Fibroblast of lung (primary cell): ENCODE results near the gene IL17C. TPM values are rescaled to one million over a fixed set of nuclear protein-coding genes. Genes with fewer than 3 reads are reported as not detected.

Experiments
- DNase-seq, 2 donors: peaks; one replicate each; pipeline versions ENCODE4 v3.0.0 to v3.0.0-alpha.2; 2010; ENCODE audit warnings: low read depth in 2 of 2
- H2AFZ ChIP-seq: 2 replicates; pipeline ENCODE4 v1.5.1; 2012; ENCODE audit warnings: low read length, control low read depth, inconsistent platforms
- H3K27ac ChIP-seq: 2 replicates; pipeline ENCODE4 v1.5.1; 2011; ENCODE audit warnings: low read length, control low read depth; ENCODE audit not compliant: insufficient read depth
- H3K27me3 ChIP-seq: 2 replicates; pipeline ENCODE4 v1.5.1; 2011; ENCODE audit warnings: mild to moderate bottlenecking, low read length; ENCODE audit not compliant: control insufficient read depth, insufficient read depth
- H3K36me3 ChIP-seq: 2 replicates; pipeline ENCODE4 v1.5.1; 2011; ENCODE audit warnings: low read length; ENCODE audit not compliant: control insufficient read depth, insufficient read depth
- H3K4me1 ChIP-seq: 2 replicates; pipeline ENCODE4 v1.5.1; 2011; ENCODE audit warnings: low read length; ENCODE audit not compliant: control insufficient read depth, insufficient read depth; ENCODE audit errors: extremely low read depth
- H3K4me2 ChIP-seq: 2 replicates; pipeline ENCODE4 v1.5.1; 2011; ENCODE audit warnings: low read length, control low read depth; ENCODE audit not compliant: insufficient read depth; ENCODE audit errors: extremely low read depth
- H3K4me3 ChIP-seq, 4 experiments: fragments of 200-600 bp in 1 of 4; sonication (generic) in 1 of 4; replicated peaks in 1 of 4; 2 replicates each; pipeline ENCODE4 v1.5.1; 2011 to 2016; ENCODE audit warnings: low read length in 4 of 4, low read depth in 3 of 4, mild to moderate bottlenecking in 3 of 4, control low read depth in 2 of 4, inconsistent platforms in 1 of 4, mixed read lengths in 1 of 4; ENCODE audit not compliant: insufficient read depth in 1 of 4; ENCODE audit errors: control extremely low read depth in 1 of 4
- H3K79me2 ChIP-seq: 2 replicates; pipeline ENCODE4 v1.5.1; 2012; ENCODE audit warnings: mild to moderate bottlenecking, low read length, inconsistent platforms; ENCODE audit not compliant: control insufficient read depth, insufficient read depth
- H3K9ac ChIP-seq: 2 replicates; pipeline ENCODE4 v1.5.1; 2011; ENCODE audit warnings: mild to moderate bottlenecking, low read length, control low read depth; ENCODE audit not compliant: insufficient read depth
- H3K9me3 ChIP-seq: 2 replicates; pipeline ENCODE4 v1.5.1; 2012; ENCODE audit warnings: low read depth, low read length; ENCODE audit not compliant: control insufficient read depth, insufficient read depth
- H4K20me1 ChIP-seq: 2 replicates; pipeline ENCODE4 v1.5.1; 2011; ENCODE audit warnings: low read length; ENCODE audit not compliant: control insufficient read depth, insufficient read depth; ENCODE audit errors: extremely low read depth
- CTCF ChIP-seq, 2 donors: IDR thresholded peaks in 1 of 2; conservative IDR thresholded peaks in 1 of 2; 1 replicate in 1 of 2; 2 replicates in 1 of 2; pipeline ENCODE4 v1.5.1; 2011 to 2012; ENCODE audit warnings: low read length in 2 of 2, control low read depth in 1 of 2, inconsistent platforms in 1 of 2, low read depth in 1 of 2, mild to moderate bottlenecking in 1 of 2
- EZH2 ChIP-seq: IDR thresholded peaks from 2 replicates; pipeline ENCODE4 v1.5.1; 2012; ENCODE audit warnings: low read length, control low read depth, mild to moderate bottlenecking; ENCODE audit errors: missing control alignments
- polyA plus RNA-seq, 2 donors: library from polyadenylated mRNA; depleted of rRNA in 1 of 2; stranded (reverse) in 1 of 2; unstranded in 1 of 2; fragments of >200 nt; gene quantifications; 2 replicates each; pipeline ENCODE4 v1.2.1, GENCODE V29; 2011 to 2012; ENCODE audit warnings: missing spikeins in 1 of 2
- total RNA-seq: library from RNA; depleted of rRNA; stranded (reverse); fragments of >200 nt; gene quantifications from 2 replicates; pipeline ENCODE4 v1.2.1, GENCODE V29; 2014

The IL17C gene
- total and polyA plus RNA-seq, 2 donors (not counting 1 experiment from before 2014, with no cell fraction given): not detected

- DNase-seq: peak in 1 of 2 donors; percentile 10
- TF ChIP-seq CTCF (conservative IDR thresholded peaks at IDR 0.05 in 1 of 2, IDR thresholded peaks at IDR 0.05 in 1 of 2; ENCODE audit: low read depth in 1 of 2, low read length in 2 of 2) (no peak), EZH2 (no peak)
Observed at GRCh38 chr16:88596483-88596882, 41.9 kb upstream of the IL17C start.

GRCh38 chr16:88597856-88598491, 40.4 kb upstream of the IL17C start:
- H3K36me3 ChIP-seq: peaks cover 25% of the 10 kb centered on the region
- no peak for DNase-seq
- H4K20me1 ChIP-seq: no peaks in the 10 kb centered on the region

More at GRCh38 chr16:88596483-88596882, 41.9 kb upstream of the IL17C start:
- Histone ChIP-seq H3K4me3 (no peak overlapping the region), H4K20me1 (no peaks in the 10 kb centered on the region), H3K27me3 (no peaks in the 10 kb centered on the region), H3K9me3 (no peaks in the 10 kb centered on the region), H3K36me3 (peaks cover 23% of the 10 kb centered on the region), H2AFZ (no peak overlapping the region), H3K79me2 (peaks cover 4% of the 10 kb centered on the region), H3K9ac (no peak overlapping the region), H3K4me1 (no peaks in the 10 kb centered on the region), H3K27ac (no peak overlapping the region), H3K4me2 (no peak overlapping the region)

More at GRCh38 chr16:88597856-88598491, 40.4 kb upstream of the IL17C start:
- Histone ChIP-seq H3K9ac (no peak overlapping the region), H3K4me1 (no peaks in the 10 kb centered on the region), H3K79me2 (peaks cover 3% of the 10 kb centered on the region), H3K27ac (no peak overlapping the region), H3K9me3 (no peaks in the 10 kb centered on the region), H2AFZ (no peak overlapping the region), H3K4me2 (no peak overlapping the region), H3K4me3 (no peak overlapping the region), H3K27me3 (no peaks in the 10 kb centered on the region)
- TF ChIP-seq EZH2 (no peak), CTCF (conservative IDR thresholded peaks at IDR 0.05 in 1 of 2, IDR thresholded peaks at IDR 0.05 in 1 of 2; ENCODE audit: low read depth in 1 of 2, low read length in 2 of 2) (no peak)
